Fibroblast of pulmonary artery (primary cell): Measurements from ENCODE around the gene DOK4.
A peak's percentile ranks its signal among the peaks of the same experiment; 100 is the strongest.
"Not testable (repeated sequence)": the region's sequence is repeated elsewhere in the genome, so short reads cannot be mapped to it uniquely, and the experiment has no call there.

ENCODE experiments used
- DNase-seq: peaks from one replicate; pipeline ENCODE4 v3.0.0-alpha.2; 2010; ENCODE audit warnings: low read depth
- H3K4me3 ChIP-seq: replicated peaks from 2 replicates; pipeline ENCODE4 v1.5.1; 2011; ENCODE audit warnings: low read depth, mild to moderate bottlenecking, control low read depth, low read length, moderate library complexity
- TF ChIP-seq, protein P1 (sequence below): IDR thresholded peaks from 2 replicates; pipeline ENCODE4 v1.5.1; 2011; ENCODE audit warnings: mild to moderate bottlenecking, control low read depth, low read length, inconsistent platforms; ENCODE audit errors: missing control alignments

Gene DOK4

GRCh38 chr16:57501492-57501891 is 15.2 kb upstream of the DOK4 start:
- TF ChIP-seq, protein P1, sequence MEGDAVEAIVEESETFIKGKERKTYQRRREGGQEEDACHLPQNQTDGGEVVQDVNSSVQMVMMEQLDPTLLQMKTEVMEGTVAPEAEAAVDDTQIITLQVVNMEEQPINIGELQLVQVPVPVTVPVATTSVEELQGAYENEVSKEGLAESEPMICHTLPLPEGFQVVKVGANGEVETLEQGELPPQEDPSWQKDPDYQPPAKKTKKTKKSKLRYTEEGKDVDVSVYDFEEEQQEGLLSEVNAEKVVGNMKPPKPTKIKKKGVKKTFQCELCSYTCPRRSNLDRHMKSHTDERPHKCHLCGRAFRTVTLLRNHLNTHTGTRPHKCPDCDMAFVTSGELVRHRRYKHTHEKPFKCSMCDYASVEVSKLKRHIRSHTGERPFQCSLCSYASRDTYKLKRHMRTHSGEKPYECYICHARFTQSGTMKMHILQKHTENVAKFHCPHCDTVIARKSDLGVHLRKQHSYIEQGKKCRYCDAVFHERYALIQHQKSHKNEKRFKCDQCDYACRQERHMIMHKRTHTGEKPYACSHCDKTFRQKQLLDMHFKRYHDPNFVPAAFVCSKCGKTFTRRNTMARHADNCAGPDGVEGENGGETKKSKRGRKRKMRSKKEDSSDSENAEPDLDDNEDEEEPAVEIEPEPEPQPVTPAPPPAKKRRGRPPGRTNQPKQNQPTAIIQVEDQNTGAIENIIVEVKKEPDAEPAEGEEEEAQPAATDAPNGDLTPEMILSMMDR, result no peak
- H3K4me3 ChIP-seq, result no peak overlapping the region
- no peak for DNase-seq

DNA sequence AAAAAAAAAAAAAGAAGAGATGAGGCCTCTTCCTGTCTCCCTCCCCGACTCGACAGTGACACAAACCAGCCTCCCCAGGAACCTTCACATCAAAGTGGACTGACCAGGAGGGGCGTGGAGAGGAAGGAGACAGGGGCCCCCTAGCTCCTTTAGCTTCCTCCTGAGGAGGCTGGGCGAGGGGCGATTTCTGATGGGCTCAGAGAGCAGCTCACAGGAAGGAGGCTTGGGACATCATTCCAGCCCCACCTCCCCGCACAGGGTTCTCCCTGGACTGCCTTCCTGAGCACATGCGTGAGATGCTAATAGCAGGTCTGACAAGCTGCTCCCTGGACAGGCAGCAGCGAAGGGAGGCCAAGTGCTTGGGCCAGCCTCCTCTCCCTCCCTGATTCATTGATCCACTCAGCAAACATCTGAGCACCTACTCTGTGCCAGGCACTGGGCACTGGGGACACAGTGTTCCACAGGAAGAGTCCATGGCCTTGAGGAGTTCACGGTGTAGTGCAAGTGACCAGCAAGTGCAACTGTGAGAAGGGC is 14.4 kb upstream of the DOK4 start:
- TF ChIP-seq, protein P1, result no peak
- no peak overlapping the region for H3K4me3 ChIP-seq
- DNase-seq, result peak; percentile 21

DNA sequence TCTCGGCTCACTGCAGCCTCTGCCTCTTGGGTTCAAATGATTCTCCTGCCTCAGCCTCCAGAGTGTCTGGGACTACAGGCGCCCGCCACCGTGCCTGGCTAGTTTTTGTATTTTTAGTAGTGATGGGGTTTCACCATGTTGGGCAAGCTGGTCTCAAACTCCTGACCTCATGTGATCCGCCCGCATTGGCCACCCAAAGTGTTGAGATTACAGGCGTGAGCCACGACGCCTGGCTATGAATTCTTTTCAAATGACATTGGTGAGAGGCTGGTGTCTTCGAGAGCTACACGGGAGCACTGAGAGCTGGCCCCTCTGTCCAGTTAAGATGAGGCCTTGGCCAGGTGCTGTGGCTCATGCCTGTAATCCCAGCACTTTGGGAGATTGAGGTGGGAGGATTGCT is 13.6 kb upstream of the DOK4 start:
- not testable (repeated sequence) for DNase-seq, H3K4me3 ChIP-seq

- no peak overlapping the region for H3K4me3 ChIP-seq
- no peak for DNase-seq
- TF ChIP-seq, protein P1, result no peak
Observed at GRCh38 chr16:57498031-57498430, 11.7 kb upstream of the DOK4 start.

DNA sequence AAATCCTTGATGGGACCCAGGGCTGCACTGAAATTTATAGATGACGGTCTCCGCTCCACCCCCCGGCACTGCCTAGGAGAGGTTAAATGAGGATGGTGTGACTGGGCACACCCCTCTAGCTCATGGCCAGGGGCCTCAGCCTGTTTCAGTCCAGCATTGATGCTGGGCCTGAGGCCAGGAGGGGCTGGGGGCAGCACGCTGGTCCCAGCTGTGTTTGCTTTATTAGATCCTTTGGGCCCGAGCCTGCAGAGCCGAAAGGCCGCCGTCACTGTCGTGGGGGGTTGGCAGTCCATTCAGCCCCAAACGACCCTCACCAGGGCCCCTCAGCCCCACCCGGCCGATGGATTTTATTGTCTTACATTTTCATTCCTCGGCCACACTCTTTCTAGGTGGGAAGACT is 10.8 kb upstream of the DOK4 start:
- TF ChIP-seq, protein P1, result no peak
- DNase-seq, result no peak
- no peak overlapping the region for H3K4me3 ChIP-seq

DNA sequence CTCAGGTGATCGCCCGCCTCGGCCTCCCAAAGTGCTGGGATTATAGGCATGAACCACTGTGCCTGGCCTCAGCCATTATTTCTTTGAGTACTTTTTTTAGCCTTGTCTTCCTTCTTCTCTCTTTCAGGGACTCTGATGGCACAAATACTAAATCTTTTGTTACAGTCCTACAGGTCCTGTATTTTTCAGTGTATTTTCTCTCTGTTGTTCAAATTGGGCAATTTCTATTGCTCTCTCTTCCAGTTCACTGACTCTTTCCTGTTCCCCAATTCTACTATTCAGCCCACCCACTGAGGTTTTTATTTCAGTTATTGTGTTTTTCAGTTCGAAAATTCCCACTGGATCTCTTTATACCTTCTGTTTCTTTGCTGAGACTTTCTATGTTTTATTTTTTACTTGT is 7.5 kb upstream of the DOK4 start:
- no peak overlapping the region for H3K4me3 ChIP-seq
- TF ChIP-seq, protein P1, result no peak
- no peak for DNase-seq

DNA sequence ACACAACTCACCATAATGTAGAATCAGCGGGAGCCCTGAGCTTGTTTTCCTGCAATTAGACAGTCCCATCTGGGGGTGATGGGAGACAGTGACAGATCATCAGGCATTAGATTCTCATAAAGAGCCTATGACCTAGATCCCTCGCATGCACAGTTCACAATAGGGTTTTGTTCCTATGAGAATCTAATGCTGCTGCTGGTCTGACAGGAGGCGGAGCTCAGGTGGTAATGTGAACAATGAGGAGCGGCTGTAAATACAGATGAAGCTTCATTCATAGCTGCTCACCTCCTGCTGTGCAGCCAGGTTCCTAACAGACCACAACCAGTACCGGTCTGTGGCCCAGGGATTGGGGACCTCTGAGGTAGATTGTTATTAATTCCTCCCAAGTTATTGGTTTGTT is 2.9 kb upstream of the DOK4 start:
- H3K4me3 ChIP-seq, result no peak overlapping the region
- TF ChIP-seq, protein P1, result no peak
- no peak for DNase-seq
